Hematopoietic multipotent progenitor cell (in vitro differentiated cells): ENCODE data around the gene GLB1L3. TPM values are rescaled to one million over a fixed set of nuclear protein-coding genes. Genes with fewer than 3 reads are reported as not detected.
"Not testable (repeated sequence)": the region's sequence is repeated elsewhere in the genome, so short reads cannot be mapped to it uniquely, and the experiment has no call there.

Experiments used
- DNase-seq, 3 donors: peaks; one replicate each; pipeline ENCODE4 v3.0.0-alpha.2; 2011 to 2015; ENCODE audit warnings: low read depth in 2 of 3, low spot score in 2 of 3
- total RNA-seq: library from RNA; depleted of rRNA; stranded (reverse); fragments of >200 nt; gene quantifications from one replicate; pipeline ENCODE4 v1.2.3, GENCODE V29; 2012

The GLB1L3 gene
- total RNA-seq, 1 donor: under 0.01 TPM

DNA sequence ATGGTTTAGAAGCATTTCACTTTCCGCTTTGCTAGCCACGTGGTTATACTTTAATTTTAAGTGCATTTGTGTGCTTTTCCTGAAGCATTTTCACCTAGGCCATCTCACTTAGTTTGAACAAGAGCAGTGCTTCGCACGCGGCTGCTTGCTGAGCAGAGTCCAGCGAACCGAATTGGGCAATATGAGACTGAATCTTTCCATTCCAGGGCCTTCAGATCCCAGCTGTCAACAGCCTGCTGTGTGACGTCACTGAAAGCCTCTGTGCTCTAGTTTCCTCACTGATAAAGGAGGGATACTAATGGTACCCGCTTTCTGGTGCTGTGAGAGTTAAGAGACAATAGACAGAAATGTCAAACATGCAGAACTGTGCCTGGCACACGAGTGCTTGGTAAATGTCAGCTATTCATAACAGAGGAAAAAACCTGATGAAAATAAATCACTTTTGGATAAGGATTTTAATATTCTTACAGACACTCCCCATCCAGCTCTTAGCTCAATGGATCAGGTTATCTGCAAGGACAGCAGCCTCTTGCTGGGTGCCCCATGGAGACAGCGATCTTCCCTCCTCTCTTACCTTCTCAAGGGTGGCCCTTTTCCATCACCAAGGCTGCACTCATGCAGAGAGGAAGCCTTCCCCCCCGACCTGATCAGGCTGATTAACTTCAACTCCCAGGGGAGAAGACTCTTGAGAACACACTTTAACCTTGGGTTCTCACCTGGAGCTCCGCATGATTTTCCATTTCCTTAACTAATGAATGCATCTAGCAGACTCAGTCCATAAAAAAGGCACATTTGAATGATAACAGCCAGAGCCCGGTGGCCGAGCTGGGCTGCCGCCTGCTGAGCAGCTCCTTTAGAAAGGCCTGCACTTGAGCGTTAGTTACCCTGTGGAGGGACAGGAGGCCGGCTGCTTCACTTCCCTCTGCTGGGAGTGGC is 3.5 kb upstream of the GLB1L3 start:
- no peak for DNase-seq

DNA sequence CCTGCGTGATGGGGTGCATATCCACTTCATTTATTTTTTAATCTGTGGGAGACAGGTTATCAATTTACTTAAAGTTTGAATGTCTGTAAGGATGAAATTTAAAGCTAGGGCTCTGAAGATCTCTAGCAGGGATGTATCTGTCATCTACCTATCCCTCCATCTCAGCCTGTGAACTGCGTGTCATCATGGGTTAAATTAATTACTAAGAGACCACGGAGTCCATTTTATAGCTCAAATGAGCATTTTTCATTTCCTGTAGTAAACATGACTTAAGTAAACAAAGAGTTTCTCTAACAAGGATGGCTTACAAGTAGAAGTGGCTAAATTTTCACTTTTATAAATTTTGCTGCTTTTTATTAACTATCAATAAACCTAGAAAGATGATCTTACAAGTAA is 2.9 kb upstream of the GLB1L3 start:
- DNase-seq: no peak

- no peak for DNase-seq
Observed at GRCh38 chr11:134275188-134275533, 1.0 kb upstream of the GLB1L3 start.

DNA sequence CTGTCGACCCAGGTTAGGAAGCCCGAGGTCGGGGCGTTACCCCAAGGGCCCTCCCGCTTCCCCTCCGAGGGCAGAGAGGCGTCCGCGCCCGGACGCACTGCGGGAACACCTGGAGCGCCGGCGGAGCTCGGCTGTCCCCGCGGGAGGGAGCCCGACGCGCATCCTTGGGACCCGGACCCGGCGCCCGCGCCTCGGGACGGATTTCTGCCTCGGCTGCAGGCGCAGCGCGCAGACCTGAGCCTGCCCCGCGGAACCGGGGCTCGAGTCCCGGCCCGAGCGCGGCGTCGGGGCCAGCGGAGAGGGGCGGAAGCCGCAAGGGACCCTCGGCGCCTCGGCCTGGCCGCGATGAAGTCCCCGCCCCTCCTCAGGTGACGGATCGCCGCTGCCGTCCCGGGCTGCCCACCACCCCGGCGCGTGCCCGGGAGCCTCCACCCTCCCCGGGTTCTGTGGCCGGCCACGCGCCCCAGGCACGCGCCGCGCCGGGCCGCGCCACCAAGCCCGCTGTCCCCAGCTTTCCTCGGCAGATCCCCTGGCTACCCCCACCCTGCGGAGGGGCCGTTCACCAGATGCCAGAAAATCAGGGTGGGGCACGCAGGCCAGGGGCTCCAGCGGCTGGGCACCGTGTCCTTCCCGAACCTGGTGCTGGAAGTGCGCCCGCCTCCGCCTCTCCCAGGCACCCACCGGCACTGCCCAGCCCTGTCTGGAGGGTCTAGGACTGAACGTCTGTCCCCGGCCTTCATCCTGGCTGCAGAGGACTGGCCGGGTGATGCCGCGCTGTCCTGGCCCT is 410 bp downstream of the GLB1L3 start:
- no peak for DNase-seq

DNA sequence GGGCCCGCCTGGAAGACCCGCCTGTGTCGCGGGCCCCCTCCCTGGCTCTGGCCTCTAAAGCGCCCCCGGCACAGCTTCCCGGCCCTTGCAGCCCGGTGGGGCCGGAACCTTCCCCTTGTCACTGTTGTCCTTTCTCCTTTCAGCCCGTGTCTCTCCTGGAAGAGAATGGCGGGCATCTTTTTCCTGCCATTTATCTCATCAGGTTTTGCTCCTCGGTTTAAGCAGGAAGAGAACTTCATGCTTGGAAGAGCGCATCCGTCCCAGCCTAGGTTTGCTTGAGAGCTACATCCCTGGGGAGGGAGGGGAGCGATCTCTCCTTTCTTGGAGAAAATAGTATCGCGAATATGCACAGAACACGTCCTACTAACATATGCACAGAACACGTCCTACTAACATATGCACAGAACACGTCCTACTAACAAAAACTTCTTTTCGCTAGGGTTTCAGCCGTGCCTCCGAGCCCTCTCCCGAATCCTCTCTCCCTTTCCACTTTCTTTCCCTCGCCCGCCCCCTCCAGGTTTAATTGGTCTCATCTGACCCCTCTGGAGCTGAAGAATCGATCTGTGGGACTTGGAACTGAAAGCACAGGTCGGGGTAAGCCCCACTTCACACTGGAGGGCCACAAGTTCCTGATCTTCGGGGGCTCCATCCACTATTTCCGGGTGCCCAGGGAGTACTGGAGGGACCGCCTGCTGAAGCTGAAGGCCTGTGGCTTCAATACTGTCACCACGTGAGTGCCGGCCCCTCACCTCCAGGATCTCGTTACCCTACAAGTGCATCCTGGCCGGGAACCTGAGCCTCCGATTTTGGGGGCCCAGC is 1.2 kb downstream of the GLB1L3 start:
- no peak for DNase-seq

DNA sequence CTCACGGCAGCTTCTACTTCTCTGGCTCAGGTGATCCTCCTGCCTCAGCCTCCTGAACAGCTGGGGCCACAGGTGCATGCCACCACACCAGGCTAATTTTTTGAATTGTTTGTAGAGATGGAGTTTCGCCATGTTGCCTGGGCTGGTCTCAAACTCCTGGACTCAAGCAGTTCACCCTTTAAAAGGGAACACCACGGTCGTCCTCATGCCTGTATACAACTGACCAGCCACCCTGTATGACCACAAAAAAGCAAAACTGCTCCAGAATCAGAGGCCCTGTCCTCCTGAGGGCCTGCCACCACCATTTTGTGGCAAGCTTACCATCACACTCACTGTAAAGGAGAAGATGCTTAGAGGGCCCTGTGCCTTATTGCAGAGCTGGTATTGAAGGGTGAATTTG is 2.2 kb downstream of the GLB1L3 start:
- DNase-seq: no peak

DNA sequence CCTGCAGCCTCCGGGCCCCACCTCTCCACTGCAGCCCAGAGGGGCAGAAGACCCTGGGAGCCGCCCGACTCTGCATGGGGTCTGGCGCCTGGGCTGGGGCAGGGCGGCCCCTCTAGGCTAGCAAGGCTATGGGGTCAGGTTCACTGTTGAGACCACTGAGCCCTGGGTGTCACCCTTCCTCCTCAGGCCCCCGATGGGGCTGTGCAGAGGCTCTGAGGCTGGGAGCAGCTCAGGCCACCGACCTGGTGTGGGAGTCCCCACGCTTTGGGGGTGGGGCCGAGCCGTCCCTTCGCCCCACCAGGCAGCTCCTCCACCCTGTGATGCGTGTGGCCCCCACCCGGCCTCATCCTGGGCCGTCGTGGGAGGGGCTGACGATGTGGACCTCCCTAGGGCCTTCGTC is 5.5 kb downstream of the GLB1L3 start:
- not testable (repeated sequence) for DNase-seq

DNA sequence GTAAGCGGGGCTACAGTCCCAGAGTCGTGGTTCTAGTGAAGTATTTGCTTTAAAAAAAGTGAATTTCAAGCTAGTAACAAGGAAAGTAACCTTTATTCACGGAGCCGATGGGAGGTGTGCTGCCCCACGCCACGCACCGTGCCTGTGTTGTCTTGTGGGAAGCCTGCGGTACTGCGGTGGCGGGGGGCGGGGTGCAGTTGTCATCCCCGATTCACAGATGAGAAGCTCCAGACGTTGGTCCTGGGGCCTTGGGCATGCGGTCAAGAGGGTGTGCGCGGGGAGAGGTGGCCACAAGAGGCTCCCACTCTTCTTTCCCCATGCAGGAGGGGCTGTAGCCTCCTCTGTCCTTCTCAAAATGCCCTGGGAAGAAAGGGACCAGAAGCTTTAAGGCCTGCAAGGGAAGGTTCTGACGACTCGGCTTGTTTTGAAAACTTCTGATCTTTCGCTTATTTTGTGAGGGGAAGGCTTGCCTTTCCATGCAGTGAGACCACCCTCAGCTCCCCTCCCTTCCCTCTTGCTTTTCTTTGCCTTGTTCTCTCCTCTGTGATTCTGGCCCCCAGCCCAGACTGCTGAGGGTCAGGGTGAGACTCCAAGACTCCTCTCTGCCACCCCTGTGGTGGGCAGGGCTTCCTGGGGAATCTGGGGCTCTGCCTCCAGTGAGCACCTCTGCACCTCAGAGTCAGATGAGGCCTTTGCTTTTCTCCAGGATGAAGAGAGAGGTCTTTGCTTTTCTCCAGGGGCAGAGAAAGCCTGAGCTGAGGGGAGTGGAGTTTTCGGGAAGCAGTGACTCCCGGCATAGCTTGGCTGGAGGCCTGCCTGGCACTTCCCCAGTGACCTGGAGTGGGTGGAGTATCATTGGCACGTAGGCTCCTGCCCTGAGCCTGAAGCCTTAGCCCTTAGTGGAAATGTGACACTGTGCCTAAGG is 6.2 kb downstream of the GLB1L3 start:
- DNase-seq: no peak

- no peak for DNase-seq
Observed at GRCh38 chr11:134283461-134284230, 7.5 kb downstream of the GLB1L3 start.

DNA sequence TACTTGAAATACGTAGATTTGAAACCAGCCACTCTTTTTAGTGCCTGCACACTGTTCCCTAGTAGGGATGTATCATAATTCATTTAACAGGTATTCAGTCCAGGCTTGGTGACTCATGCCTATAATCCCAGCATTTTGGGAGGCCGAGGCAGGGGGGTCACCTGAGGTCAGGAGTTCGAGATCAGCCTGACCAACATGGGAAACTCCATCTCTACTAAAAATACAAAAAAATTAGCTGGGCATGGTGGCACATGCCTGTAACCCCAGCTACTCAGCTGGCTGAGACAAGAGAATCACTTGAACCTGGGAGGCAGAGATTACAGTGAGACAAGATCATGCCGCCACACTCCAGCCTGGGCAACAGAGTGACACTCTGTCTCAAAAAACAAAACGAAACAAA is 8.2 kb downstream of the GLB1L3 start:
- not testable (repeated sequence) for DNase-seq

DNA sequence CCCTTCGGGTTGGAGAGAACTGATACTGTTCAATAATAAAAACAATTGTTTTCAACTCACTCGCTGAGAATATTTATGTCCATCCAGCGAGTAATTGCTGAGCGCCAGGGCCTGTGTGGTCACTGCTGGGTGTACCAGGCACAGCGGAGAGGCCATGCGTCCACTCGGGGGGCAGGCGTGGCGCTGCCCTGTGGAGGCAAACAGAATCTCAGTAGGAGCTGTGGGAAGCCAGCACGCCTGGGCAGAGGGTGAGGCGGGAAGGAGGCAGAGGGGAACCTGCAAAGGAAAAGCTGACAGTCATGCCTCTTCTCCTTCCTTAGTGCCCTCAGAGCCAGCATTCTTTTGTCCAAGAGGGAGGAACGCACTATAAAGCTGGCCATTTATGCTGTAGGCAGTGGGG is 11.4 kb downstream of the GLB1L3 start:
- no peak for DNase-seq

DNA sequence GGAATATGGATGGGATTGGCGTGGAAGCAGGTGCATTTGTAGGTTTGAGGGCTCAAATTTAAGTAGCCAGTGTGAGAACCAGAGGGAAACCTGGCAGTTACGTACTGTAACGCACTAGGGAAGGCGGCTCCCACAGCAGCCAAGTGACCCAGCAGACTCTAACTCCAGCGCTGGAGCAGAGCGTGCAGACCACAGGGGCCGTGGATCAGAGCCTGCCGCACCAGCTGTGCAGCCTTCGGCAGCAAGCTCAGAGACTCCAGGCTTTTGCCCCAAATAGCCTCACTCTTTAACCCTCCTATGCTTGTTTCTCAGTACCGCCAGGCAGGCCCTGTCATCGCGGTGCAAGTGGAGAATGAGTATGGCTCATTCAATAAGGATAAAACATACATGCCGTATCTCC is 12.3 kb downstream of the GLB1L3 start:
- no peak for DNase-seq

- DNase-seq: no peak
Observed at GRCh38 chr11:134289167-134289566, 13.0 kb downstream of the GLB1L3 start.

DNA sequence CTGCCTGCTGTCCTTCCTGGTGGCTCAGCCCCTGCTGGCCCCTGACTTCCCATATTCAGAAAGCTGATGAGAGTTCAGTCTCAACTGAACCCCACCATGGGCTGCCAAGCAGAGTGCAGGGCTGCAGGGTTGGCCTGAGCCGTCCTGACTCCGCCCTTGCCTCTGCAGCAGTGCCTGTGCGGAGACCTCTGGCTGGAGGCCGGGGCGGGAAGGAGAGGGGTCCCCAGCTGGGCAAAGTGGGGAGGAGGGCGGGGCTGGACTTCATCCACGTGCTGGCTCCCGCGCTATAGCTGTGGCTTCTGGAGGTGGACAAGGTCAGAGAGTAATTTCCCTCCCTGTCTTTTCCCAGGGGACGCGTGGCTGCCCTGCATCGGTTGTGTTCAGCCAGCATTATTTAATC is 13.6 kb downstream of the GLB1L3 start:
- no peak for DNase-seq

- DNase-seq: no peak
Observed at GRCh38 chr11:134290646-134291045, 14.5 kb downstream of the GLB1L3 start.

- no peak for DNase-seq
Observed at GRCh38 chr11:134291196-134291595, 15.0 kb downstream of the GLB1L3 start.

DNA sequence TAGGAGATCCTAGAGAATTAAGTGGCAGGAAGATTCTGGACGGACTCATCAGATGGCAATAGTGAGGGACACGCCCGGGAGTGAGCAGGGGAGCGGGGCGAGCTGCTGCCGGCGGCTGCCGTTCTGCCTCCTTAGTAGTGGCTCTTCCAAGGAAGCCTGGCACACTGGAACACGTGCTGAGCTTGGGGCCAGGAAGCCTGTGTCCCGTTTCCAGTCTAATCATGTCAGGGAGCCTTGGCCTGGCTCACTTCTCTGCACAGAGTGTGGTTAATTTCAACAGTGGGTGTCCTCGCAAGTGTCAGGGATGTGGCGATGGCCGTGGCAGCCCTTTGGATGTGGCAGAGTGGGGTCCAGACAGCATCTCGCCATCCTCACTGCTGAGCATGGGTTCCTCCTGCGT is 16.5 kb downstream of the GLB1L3 start:
- DNase-seq: no peak

DNA sequence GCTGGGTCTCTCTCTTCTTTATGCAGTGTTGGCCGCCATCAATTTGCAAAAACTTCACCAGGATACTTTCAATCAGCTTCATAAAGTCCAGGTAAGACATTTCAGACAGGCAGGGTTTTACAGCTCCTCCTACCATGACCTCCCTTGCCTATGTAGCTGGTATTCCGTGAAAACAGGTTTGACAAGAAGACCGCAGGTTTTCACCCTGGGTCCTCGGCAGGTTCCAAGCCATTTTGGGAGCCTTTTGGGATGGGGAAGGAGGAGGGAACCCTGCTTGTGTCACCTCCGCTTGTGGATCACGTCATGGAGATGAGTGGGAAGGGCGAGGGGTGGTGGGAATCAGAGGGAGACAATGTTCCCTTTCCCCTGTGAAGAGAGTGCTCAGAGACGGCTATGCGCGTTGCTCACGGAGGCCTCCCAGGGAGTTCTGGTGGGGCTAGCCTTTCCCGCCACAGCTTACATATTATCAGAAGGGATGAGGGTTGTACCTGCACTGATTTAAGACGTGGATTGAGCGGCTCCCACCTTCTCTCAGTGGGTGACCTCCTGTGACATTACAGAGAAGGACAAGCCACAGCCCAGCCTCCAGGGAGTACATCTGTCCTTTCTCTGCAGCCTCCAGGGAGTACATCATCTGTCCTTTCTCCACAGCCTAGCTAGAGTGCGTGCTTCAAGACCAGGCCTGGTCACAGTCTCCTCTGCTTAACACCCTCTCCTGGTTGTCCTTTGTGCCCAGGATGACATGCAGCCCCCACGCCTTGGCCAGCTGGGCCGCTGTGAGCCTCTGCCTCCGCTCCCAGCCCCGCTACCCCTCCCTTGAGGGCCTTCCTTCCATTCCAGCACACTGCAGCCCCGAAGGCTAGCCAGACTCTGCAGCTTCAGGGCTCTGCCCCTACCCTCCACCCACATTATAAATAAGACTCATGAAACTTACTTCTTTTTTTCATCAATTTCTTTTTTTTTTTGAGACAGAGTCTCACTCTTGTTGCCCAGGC is 17.2 kb downstream of the GLB1L3 start:
- DNase-seq: no peak
